Uterus (tissue), 4 donors: ENCODE results near the gene GPD2. TPM values are rescaled to one million over a fixed set of nuclear protein-coding genes. Genes with fewer than 3 reads are reported as not detected.

Experiments
- DNase-seq, 2 donors: peaks; one replicate each; pipeline ENCODE4 v3.0.0-alpha.2; 2019 to 2020
- H3K27ac ChIP-seq, 2 donors: fragments of 200-600 bp; sonication (generic); 1 replicate in 1 of 2; 2 replicates in 1 of 2; pipeline ENCODE4 v1.5.1; 2016 to 2018
- H3K27me3 ChIP-seq, 2 donors: fragments of 200-600 bp; sonication (generic); one replicate each; pipeline ENCODE4 v1.5.1; 2018 to 2019; ENCODE audit warnings: control low read depth in 1 of 2
- H3K36me3 ChIP-seq, 2 donors: fragments of 200-600 bp; sonication (generic); one replicate each; pipeline ENCODE4 v1.5.1; 2019; ENCODE audit warnings: control low read depth in 1 of 2
- H3K4me1 ChIP-seq, 2 donors: fragments of 200-600 bp; sonication (generic); one replicate each; pipeline ENCODE4 v1.5.1; 2018 to 2019; ENCODE audit warnings: control low read depth in 1 of 2
- H3K4me3 ChIP-seq, 2 donors: fragments of 200-600 bp; sonication (generic); 1 replicate in 1 of 2; 2 replicates in 1 of 2; pipeline ENCODE4 v1.5.1; 2018 to 2019; ENCODE audit warnings: mild to moderate bottlenecking in 1 of 2
- H3K9me3 ChIP-seq, 2 donors: fragments of 200-600 bp; sonication (generic); one replicate each; pipeline ENCODE4 v1.5.1; 2019; ENCODE audit warnings: control low read depth in 1 of 2
- CTCF ChIP-seq, 4 experiments: fragments of 200-600 bp in 2 of 4; fragments of 450-650 bp in 2 of 4; sonication (generic) in 2 of 4; IDR thresholded peaks; one replicate each; pipeline ENCODE4 v1.5.1; 2016 to 2019; ENCODE audit warnings: antibody characterized with exemption in 4 of 4, mild to moderate bottlenecking in 2 of 4, moderate library complexity in 1 of 4
- POLR2A ChIP-seq, 2 donors: fragments of 450-650 bp; IDR thresholded peaks; one replicate each; pipeline ENCODE4 v1.6.1; 2016; ENCODE audit warnings: antibody characterized with exemption in 2 of 2, mild to moderate bottlenecking in 1 of 2, moderate library complexity in 1 of 2
- intact Hi-C: fragments of 100-400 bp; cut with DNase I; formaldehyde crosslinking; loops from one replicate; pipeline ENCODE4 v1.15.1; 2023; ENCODE audit warnings: low total_unique reads
- total RNA-seq, 4 donors: library from RNA; depleted of rRNA in 3 of 4; stranded (reverse); fragments of >200 nt in 3 of 4; gene quantifications; one replicate each; pipeline versions ENCODE4 v1.1.0 to v1.2.4, GENCODE V29; 2014 to 2023
- donor health status: DM: yes; HTN: yes; CAD: no.

GPD2 gene
- total RNA-seq, 4 donors from 2014 or later, result 2.0 to 41.6 (median 32.1) TPM

- Histone ChIP-seq H3K4me3 (no peak overlapping the region), H3K36me3 (no peaks in the 10 kb centered on the region), H3K4me1 (no peaks in the 10 kb centered on the region), H3K9me3 (no peaks in the 10 kb centered on the region), H3K27ac (no peak overlapping the region), H3K27me3 (no peaks in the 10 kb centered on the region)
- TF ChIP-seq CTCF (IDR thresholded peaks at IDR 0.05) (no peak), POLR2A (IDR thresholded peaks at IDR 0.05) (no peak)
- intact Hi-C loops, result no loop called here
- DNase-seq, result no peak
These were observed 9.4 kb downstream of the GPD2 start for GRCh38 chr2:156445296-156446220.

GRCh38 chr2:156447761-156448160 is 11.6 kb downstream of the GPD2 start:
- Histone ChIP-seq H3K4me3 (no peak overlapping the region), H3K27ac (no peak overlapping the region), H3K4me1 (no peaks in the 10 kb centered on the region), H3K27me3 (no peaks in the 10 kb centered on the region), H3K9me3 (no peaks in the 10 kb centered on the region), H3K36me3 (no peaks in the 10 kb centered on the region)
- intact Hi-C loops, result no loop called here
- no peak for TF ChIP-seq POLR2A (IDR thresholded peaks at IDR 0.05)
- no peak for TF ChIP-seq CTCF (IDR thresholded peaks at IDR 0.05)
- DNase-seq, result no peak

- Histone ChIP-seq H3K4me3 (no peak overlapping the region), H3K9me3 (no peaks in the 10 kb centered on the region), H3K27ac (no peak overlapping the region), H3K36me3 (no peaks in the 10 kb centered on the region), H3K4me1 (no peaks in the 10 kb centered on the region), H3K27me3 (no peaks in the 10 kb centered on the region)
- intact Hi-C loops, result no loop called here
- TF ChIP-seq POLR2A (IDR thresholded peaks at IDR 0.05), result no peak
- TF ChIP-seq CTCF (IDR thresholded peaks at IDR 0.05), result no peak
- no peak for DNase-seq
These were observed 12.6 kb downstream of the GPD2 start for GRCh38 chr2:156448766-156449165.

GRCh38 chr2:156452971-156453370 is 16.8 kb downstream of the GPD2 start:
- no peak overlapping the region for H3K27ac ChIP-seq

More at GRCh38 chr2:156452971-156453370, 16.8 kb downstream of the GPD2 start:
- Histone ChIP-seq H3K27me3 (no peaks in the 10 kb centered on the region), H3K36me3 (no peaks in the 10 kb centered on the region), H3K9me3 (no peaks in the 10 kb centered on the region), H3K4me3 (no peak overlapping the region), H3K4me1 (no peaks in the 10 kb centered on the region)
- intact Hi-C loops, result no loop called here
- no peak for TF ChIP-seq POLR2A (IDR thresholded peaks at IDR 0.05)
- TF ChIP-seq CTCF (IDR thresholded peaks at IDR 0.05), result no peak
- no peak for DNase-seq
